Inflammatory macrophage treated with lipopolysaccharide for 1 hour (primary cell): ENCODE data around the gene ZNF408.

ENCODE experiments used
- DNase-seq, 2 donors: peaks; one replicate each; pipeline ENCODE4 v3.0.0-alpha.2; 2020 to 2022

ZNF408 gene

GRCh38 chr11:46676436-46677158 lies 24.2 kb upstream of the ZNF408 start:
- peak; percentile 43 to 59 for DNase-seq

GRCh38 chr11:46677169-46677568 lies 23.7 kb upstream of the ZNF408 start:
- DNase-seq = no peak

DNA sequence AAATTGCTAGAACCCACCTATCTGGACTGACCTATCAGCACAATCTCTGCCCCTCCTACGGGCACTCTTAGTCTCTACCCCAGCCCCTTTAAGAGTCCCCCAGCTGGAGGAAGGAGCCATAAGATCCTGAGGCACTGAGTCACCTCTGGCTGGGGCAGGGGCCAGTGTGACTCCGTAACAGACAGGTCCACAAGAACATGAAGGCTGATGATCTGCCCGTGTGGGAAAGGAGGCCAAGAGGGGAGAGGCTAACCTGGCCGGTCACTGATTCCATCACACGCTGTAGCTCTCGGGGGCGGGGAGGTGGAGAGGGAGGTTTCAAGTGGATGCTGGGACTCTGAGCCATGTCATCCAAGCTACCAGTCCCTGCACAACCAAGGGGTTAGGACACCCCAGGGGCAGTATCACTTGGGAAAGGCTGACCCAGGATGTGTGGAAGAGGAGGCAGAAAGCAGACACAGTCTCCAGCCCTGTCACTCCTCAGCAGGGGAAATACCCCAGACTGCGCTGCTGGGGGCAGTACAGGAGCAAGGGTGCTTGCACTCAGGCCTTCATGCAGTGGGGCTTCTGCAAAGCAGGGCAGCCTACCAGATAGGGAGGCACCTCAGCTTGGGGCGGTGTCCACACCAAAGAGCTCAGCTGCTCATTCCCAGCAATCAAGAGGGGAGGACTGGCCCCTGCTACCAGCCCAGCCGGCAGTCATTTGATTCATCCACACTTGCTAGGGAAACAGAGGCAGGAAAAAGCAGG lies 22.7 kb upstream of the ZNF408 start:
- DNase-seq = no peak

DNA sequence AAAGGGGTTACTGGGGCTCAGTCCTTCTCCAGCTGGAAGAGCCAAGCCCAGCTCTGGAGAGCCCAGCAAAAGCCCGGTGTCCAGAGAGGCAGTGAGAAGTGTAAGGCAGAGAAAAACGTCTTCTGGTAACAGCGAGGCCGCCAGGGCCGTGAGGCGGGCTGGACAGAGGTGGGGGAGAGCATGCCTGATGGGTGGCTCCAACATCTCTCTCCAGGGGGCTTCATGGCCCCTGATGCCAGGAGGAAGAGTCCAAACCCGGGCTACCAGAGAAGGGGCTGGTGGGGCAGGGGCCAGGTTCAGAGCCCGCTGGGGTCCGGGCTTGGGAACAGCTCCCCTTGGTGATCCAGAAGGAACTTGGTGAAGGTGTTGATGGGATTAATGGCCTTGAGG lies 22.1 kb upstream of the ZNF408 start:
- no peak for DNase-seq

DNA sequence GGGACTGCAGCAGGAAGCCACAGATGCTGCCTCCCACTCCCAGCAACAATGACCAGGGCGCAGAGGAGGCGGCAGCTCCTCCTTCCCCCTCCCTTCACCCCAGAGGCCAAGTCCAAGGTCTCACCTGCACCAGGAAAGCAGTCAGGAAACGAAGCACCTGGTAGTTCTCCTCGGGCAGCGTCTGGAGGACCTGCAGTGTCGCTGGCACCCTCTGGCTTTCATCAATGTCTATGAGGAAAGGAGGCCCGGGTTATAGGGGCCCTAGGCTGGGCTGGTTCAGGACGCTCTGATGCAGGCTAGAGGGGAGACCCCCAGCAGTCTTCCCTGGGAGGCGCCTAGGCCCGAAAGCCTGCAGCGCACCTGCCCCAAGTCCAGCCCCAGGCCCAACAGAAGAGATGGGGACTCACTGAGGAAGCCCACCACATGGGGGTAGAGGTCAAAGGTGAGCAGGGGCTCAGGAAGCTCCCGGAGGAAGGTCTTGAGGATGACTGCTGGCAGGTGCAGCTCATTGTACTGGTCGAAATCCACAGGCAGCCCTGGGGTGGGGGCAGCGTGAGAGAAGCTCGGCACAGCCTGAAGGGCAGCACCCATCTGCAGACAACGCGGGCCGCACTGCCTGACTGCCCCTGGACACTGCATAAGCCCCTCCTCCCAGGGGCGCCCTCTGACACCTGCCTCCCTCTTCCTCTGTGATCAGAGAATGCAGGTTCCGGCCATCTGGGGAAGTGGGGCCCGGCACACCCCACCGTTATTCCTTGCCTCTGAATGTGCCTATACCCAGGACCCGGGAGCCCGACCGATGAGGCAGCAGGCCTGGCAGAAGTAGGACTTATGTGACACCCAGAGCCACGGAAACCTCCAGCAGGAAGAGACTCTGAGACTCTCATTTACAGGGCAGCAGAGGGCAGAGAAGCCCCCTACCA lies 21.3 kb upstream of the ZNF408 start:
- no peak for DNase-seq

DNA sequence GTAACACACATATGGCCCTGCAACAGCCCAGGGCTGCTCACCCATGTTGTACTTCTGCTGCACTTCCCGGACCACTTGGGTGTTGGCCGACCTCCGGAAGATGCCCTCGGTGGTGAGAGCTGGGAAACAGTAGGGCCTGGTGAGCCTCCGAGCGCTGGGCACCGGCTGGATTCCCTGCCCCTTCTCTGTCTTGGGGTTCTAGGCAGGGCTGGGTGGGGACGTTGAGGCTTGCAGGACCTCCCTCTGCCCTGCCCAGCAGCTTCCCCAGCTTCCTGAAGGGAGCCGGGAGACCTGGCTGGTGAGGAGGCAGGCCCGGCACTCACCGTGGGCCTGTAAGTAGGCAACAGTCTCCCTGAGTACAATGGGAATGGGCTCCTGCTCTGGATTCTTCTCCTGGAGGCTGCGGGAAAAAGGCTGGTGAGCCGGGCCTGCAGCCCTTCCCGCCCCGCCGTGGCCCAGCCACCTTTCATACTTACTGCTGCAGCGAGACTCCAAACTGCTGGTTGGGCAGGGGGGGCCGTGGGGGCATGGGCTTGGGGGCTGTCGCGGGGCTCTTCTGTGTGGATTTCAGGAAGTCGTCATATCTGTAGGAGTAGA lies 20.6 kb upstream of the ZNF408 start:
- no peak for DNase-seq

GRCh38 chr11:46680815-46681214 lies 20.0 kb upstream of the ZNF408 start:
- no peak for DNase-seq

GRCh38 chr11:46681814-46682213 lies 19.0 kb upstream of the ZNF408 start:
- no peak for DNase-seq

- DNase-seq = no peak
Measured at GRCh38 chr11:46682773-46683752, 17.8 kb upstream of the ZNF408 start.

DNA sequence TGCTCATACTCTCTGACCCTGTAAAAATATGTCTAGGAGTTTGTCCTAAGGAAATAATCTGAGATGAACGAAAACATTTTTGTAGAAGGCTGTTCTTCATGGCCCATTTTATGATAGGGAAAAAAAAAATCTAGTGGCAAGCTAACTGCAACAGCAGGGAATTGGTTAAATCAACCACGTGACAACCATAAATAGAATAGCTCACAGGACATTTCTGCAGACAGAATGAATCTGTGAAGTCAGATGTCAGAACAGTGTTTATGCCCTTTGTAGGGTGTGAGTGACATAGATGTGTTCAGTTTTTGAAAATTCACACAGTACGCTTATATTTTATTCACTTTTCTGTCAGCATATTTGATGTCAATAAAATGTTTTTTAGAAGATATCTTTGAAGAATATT lies 16.5 kb upstream of the ZNF408 start:
- DNase-seq = no peak

DNA sequence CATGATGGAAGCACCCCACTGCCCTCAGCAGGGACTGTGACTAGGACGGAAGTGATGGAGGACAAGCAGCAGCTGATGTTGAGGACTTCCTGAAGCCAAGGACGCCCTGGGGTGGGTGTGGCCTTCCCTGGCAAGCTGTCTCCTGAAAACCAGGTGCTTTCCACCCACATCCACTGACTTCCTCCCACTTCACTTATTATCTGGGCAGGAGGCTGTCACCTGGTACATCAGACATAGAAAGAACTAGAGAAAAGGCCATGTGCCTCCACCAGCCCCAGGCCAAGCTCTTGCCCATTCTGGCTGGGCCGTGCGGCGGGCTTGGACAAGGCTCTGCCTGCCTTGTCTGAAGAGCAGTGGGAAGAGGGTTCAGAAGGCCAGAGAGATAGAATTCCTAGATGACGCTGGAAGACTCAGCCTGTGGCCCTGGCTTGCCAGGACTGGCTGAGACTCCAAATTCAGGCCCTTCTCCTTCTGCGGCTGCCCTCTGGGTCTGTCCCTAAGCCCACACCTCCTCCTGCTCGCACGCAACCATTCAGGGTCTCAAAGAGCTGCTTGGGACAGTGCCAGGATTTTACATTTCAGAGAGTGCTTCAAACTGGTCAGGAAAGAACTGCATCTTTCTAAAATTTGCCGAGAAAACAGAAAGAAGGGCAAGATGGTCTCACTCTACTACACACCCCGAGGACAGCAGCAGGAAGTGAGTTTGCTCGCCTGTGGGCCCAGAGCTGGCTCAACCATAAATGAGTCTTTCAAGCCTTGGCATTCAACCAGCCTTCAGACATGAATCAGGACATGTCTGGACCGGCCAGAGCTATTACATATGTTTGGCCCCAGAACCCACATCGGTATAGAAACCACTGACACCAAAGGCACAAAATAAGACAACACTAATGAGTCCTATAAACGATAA lies 13.7 kb upstream of the ZNF408 start:
- DNase-seq = no peak

DNA sequence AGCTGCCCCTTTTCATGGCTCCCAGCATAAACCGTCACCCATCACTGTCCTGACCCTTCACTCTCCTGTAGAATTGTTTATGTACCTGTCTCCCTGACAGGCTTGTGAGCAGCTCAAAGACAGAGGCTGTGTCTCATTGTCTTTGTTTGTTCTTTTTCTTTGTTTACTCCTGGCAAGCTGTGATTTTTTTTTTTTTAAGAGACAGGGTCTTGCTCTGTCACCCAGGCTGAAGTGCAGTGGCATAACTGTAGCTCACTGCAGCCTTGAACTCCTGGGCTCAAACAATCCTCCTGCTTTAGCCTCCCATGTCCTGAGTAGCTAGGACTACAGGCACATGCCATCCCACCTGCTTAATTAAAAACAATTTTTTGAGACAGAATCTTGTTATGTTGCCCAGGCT lies 10.1 kb upstream of the ZNF408 start:
- DNase-seq = no peak

GRCh38 chr11:46692450-46692849 lies 8.4 kb upstream of the ZNF408 start:
- no peak for DNase-seq

DNA sequence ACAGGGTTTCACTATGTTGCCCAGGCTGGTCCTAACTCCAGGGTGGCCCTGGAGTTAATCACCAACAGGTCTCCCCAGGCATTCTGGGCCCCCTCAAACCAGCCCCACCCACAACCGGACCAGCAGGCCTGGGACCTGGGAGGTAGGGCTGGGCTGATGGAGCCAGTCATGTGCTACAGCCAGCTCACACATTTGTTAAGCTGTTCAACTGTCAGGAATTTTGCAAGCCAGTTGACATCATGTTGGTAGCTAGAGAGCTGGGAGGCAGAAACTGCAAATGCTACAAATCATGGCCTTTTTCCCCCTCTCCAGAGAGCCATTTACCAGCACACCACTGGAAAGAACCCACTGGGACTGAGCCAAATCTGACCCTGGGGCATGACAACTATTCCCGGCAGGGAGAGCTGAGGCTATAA lies 7.2 kb upstream of the ZNF408 start:
- no peak for DNase-seq

DNA sequence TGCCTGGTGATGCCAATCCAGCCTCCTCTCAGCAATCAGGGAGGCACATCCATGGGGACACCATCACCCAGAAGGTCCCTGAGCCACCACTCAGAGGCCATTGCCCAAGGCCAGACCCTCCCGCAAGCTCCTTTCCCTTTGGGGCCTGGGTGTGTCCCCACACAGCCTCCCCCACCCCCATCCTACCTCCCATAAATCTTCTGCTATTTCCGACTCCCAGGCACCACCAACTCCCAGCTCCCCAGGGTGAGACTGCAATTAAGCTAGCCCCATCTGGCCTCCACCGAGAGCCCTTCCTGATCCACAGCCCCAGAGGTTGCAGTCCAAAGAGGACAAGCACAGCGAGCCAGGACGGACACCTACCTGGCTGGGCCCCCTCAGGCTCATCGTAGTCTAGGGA lies 6.8 kb upstream of the ZNF408 start:
- no peak for DNase-seq

GRCh38 chr11:46694607-46695006 lies 6.2 kb upstream of the ZNF408 start:
- DNase-seq = no peak

GRCh38 chr11:46695345-46696211 lies 5.3 kb upstream of the ZNF408 start:
- no peak for DNase-seq

- DNase-seq = no peak
Measured at GRCh38 chr11:46696212-46696558, 4.6 kb upstream of the ZNF408 start.

DNA sequence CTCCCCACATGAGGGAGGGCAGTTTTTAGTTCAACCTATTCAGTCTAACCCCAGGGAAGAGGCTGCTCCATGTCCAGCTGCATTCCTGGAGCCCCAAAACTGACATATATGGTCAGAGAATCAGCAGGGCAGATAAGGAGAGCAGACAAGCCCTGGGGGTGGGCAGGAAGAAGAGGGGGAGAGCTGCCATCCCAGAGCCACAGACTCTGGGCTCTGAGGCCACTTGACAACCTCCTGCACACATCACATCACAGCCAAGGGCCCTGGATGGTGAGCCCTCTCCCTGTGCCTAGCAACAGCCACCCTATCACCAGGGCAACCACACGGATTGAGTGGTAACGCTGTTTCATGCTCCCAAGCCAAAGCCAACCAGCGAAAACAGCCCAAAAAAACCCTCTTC lies 3.5 kb upstream of the ZNF408 start:
- DNase-seq = no peak

DNA sequence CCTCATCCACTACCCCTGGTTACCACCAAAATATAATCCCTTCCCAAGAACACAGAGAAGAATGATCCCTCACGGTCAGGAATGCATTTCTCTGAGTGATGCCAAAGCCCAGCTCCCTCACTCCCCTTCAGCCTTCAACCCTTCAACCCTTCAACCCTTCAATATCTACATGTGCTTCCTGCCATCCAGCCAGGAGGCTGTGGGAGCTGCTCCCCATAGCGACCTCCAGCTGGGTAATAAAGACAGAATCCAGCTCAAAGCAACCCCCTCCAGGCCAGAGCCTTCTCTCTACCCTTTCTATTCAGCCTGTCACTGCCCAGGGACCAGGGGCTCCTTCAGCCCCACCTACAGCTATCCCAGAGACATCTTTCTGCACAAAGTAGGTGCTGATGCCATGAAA lies 3.1 kb upstream of the ZNF408 start:
- DNase-seq = no peak
